GM12891 (cell line): ENCODE data around the gene CCNI2.

ENCODE experiments used
- PAX5 ChIP-seq: IDR thresholded peaks from 2 replicates; pipeline ENCODE4 v1.6.1; 2011; ENCODE audit warnings: low read length, moderate library complexity, mild to moderate bottlenecking; ENCODE audit not compliant: insufficient read depth, severe bottlenecking
- POLR2A ChIP-seq: IDR thresholded peaks from 2 replicates; pipeline ENCODE4 v1.6.1; 2011; ENCODE audit warnings: low read depth, low read length, control low read depth
- POLR2AphosphoS5 ChIP-seq: IDR thresholded peaks from 2 replicates; pipeline ENCODE4 v1.6.1; 2011; ENCODE audit warnings: low read depth, low read length, control low read depth
- POU2F2 ChIP-seq: IDR thresholded peaks from 2 replicates; pipeline ENCODE4 v1.6.1; 2011; ENCODE audit warnings: low read depth, mild to moderate bottlenecking, control low read depth, low read length, moderate library complexity
- SPI1 ChIP-seq: IDR thresholded peaks from 2 replicates; pipeline ENCODE4 v1.6.1; 2011; ENCODE audit warnings: low read depth, low read length, control low read depth
- TAF1 ChIP-seq: IDR thresholded peaks from 2 replicates; pipeline ENCODE4 v1.6.1; 2011; ENCODE audit warnings: low read depth, low read length, control low read depth

DNA sequence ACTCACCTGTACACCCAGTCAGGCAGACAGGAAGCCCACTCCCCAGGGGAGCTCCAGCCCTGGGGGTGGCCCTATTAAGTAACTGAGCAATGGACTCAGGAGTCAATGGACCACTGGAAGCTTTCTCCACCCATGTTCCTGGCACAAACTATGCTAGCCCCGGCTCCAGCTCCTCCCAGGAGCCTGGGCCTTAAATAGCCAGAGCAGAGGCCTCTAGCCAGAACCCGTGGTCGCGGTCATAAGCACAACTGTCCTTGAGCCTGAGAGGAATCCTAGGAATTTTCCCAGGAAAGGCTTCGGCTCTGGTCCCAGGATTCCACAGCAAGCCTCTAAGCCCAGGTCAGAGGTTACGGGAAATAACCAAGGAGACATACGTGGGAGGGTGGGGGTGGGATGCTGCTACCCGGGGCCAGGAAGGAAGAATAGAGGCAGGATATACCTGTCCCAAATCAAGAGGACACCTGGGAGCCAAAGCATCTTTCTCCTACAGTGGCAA, 24.3 kb downstream of the CCNI2 start:
- no peak for TF ChIP-seq POLR2A
- TF ChIP-seq TAF1 = no peak
- TF ChIP-seq POLR2AphosphoS5 = no peak
- no peak for TF ChIP-seq SPI1
- no peak for TF ChIP-seq POU2F2
- no peak for TF ChIP-seq PAX5
